PC-3 (cell line): ENCODE measurements around the gene HDAC4. TPM values are rescaled to one million over a fixed set of nuclear protein-coding genes. Genes with fewer than 3 reads are reported as not detected.

Experiments
- ATAC-seq: fragments of 200-7000 bp; cut with Tn5 transposase; 2 replicates; pipeline ENCODE4 v1.9.1; 2020; ENCODE audit warnings: mild to moderate bottlenecking, moderate library complexity
- BruUV-seq: library from RNA; stranded (reverse); fragments of 400-500 nt; replicated peaks from 2 replicates; lab custom pipeline; 2021; lab: Mats Ljungman, UMichigan
- CTCF ChIA-PET: fragments of 300-600 bp; sonication (Branson Sonifier 250); formaldehyde crosslinking; loops from one replicate; lab custom pipeline; 2022; ENCODE audit warnings: antibody characterized with exemption; lab: Charles Lee
- POLR2A ChIA-PET: fragments of 300-600 bp; sonication (Branson Sonifier 250); formaldehyde crosslinking; loops from one replicate; lab custom pipeline; 2022; ENCODE audit warnings: antibody characterized with exemption; ENCODE audit not compliant: unreplicated experiment; lab: Charles Lee
- DNase-seq: peaks from one replicate; pipeline ENCODE4 v3.0.0-alpha.2; 2015
- H2AFZ ChIP-seq: fragments of 300-600 bp; sonication (generic); 2 replicates; pipeline ENCODE4 v1.6.0; 2016; ENCODE audit warnings: antibody characterized with exemption, low read length
- H3F3A ChIP-seq: fragments of 300-600 bp; sonication (generic); one replicate; pipeline ENCODE4 v1.6.0; 2017; ENCODE audit warnings: antibody characterized with exemption, low read length, control low read depth, mild to moderate bottlenecking; ENCODE audit not compliant: unreplicated experiment
- H3K27ac ChIP-seq: fragments of 300-600 bp; sonication (generic); 2 replicates; pipeline ENCODE4 v1.5.1; 2016; ENCODE audit warnings: mild to moderate bottlenecking, low read length
- H3K27me3 ChIP-seq: fragments of 300-600 bp; sonication (generic); 2 replicates; pipeline ENCODE4 v1.6.1; 2016; ENCODE audit warnings: low read length, mixed read lengths
- H3K36me3 ChIP-seq: fragments of 300-600 bp; sonication (generic); 2 replicates; pipeline ENCODE4 v1.6.1; 2016; ENCODE audit warnings: low read depth, mixed run types, low read length, mixed read lengths
- H3K4me1 ChIP-seq: fragments of 300-600 bp; sonication (generic); 2 replicates; pipeline ENCODE4 v1.5.1; 2016; ENCODE audit warnings: low read length; ENCODE audit not compliant: insufficient read depth
- H3K4me2 ChIP-seq: fragments of 300-600 bp; sonication (generic); 2 replicates; pipeline ENCODE4 v1.6.0; 2016; ENCODE audit warnings: low read length
- H3K4me3 ChIP-seq: fragments of 300-600 bp; sonication (generic); 2 replicates; pipeline ENCODE4 v1.5.1; 2016; ENCODE audit warnings: mild to moderate bottlenecking, low read length, mixed read lengths
- H3K79me2 ChIP-seq: fragments of 300-600 bp; sonication (generic); 2 replicates; pipeline ENCODE4 v1.6.1; 2017; ENCODE audit warnings: low read length, mixed read lengths
- H3K9ac ChIP-seq: fragments of 300-600 bp; sonication (generic); 2 replicates; pipeline ENCODE4 v1.6.0; 2016; ENCODE audit warnings: mild to moderate bottlenecking, low read length
- H3K9me2 ChIP-seq: fragments of 300-600 bp; sonication (generic); replicated peaks from 2 replicates; pipeline ENCODE4 v1.6.1; 2016; ENCODE audit warnings: mixed run types, low read length, mixed read lengths
- H3K9me3 ChIP-seq: fragments of 300-600 bp; sonication (generic); 2 replicates; pipeline ENCODE4 v1.6.1; 2016; ENCODE audit warnings: low read length, mixed read lengths
- H4K20me1 ChIP-seq: fragments of 300-600 bp; sonication (generic); 2 replicates; pipeline ENCODE4 v1.6.1; 2016; ENCODE audit warnings: low read length, mixed read lengths
- EZH2 ChIP-seq: fragments of 300-600 bp; sonication (generic); IDR thresholded peaks from one replicate; pipeline ENCODE4 v1.6.1; 2017; ENCODE audit warnings: antibody characterized with exemption, mild to moderate bottlenecking, low read length; ENCODE audit not compliant: unreplicated experiment
- EZH2phosphoT487 ChIP-seq: fragments of 300-600 bp; sonication (generic); IDR thresholded peaks from 2 replicates; pipeline ENCODE4 v1.6.1; 2018; ENCODE audit warnings: mild to moderate bottlenecking, antibody characterized with exemption, low read length, borderline replicate concordance
- intact Hi-C: fragments of 100-400 bp; cut with micrococcal nuclease; formaldehyde crosslinking; loops from 2 replicates; pipeline ENCODE4 v1.9.0; 2023
- total RNA-seq: library from RNA; depleted of rRNA; stranded (reverse); fragments of >200 nt; gene quantifications from 2 replicates; pipeline ENCODE4 v1.2.3, GENCODE V29; 2014
- TF ChIP-seq, protein P1 (sequence below): fragments of 300-600 bp; sonication (generic); conservative IDR thresholded peaks from 2 replicates; pipeline ENCODE4 v1.5.1; 2017; ENCODE audit warnings: antibody characterized with exemption, low read depth, mild to moderate bottlenecking, low read length

Gene HDAC4
- total RNA-seq, 1 experiment from 2014 or later, result 8.5 TPM

- Histone ChIP-seq H4K20me1 (no peaks in the 10 kb centered on the region), H3K9me2 (no peaks in the 10 kb centered on the region), H3K9me3 (no peaks in the 10 kb centered on the region), H3K4me3 (no peak overlapping the region), H3K4me2 (no peak overlapping the region), H3K79me2 (no peaks in the 10 kb centered on the region), H3K36me3 (peaks cover 11% of the 10 kb centered on the region), H3F3A (no peaks in the 10 kb centered on the region), H3K27me3 (no peaks in the 10 kb centered on the region), H3K4me1 (no peaks in the 10 kb centered on the region), H2AFZ (no peak overlapping the region), H3K27ac (no peak overlapping the region), H3K9ac (no peak overlapping the region)
- TF ChIP-seq EZH2phosphoT487, result no peak
- TF ChIP-seq, protein P1, sequence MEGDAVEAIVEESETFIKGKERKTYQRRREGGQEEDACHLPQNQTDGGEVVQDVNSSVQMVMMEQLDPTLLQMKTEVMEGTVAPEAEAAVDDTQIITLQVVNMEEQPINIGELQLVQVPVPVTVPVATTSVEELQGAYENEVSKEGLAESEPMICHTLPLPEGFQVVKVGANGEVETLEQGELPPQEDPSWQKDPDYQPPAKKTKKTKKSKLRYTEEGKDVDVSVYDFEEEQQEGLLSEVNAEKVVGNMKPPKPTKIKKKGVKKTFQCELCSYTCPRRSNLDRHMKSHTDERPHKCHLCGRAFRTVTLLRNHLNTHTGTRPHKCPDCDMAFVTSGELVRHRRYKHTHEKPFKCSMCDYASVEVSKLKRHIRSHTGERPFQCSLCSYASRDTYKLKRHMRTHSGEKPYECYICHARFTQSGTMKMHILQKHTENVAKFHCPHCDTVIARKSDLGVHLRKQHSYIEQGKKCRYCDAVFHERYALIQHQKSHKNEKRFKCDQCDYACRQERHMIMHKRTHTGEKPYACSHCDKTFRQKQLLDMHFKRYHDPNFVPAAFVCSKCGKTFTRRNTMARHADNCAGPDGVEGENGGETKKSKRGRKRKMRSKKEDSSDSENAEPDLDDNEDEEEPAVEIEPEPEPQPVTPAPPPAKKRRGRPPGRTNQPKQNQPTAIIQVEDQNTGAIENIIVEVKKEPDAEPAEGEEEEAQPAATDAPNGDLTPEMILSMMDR, result no peak
- BruUV-seq, result no TSS peak
- POLR2A ChIA-PET, result interaction anchor here (0.6 kb wide), 1 partner anchor 769 kb away, joined by 56 read pairs; no protein-coding TSS in a partner anchor
- DNase-seq (no peak), ATAC-seq (no peak)
- CTCF ChIA-PET, result no interaction called here
- intact Hi-C loops, result no loop called here
Observed at GRCh38 chr2:239190921-239191885, 209.6 kb downstream of the HDAC4 start.

- TF ChIP-seq, protein P1, result no peak
- TF ChIP-seq EZH2 (no peak), EZH2phosphoT487 (no peak)
- Histone ChIP-seq H3K4me1 (no peaks in the 10 kb centered on the region), H3K9me2 (no peaks in the 10 kb centered on the region), H3K4me2 (no peak overlapping the region), H3K27me3 (no peaks in the 10 kb centered on the region), H3K4me3 (no peak overlapping the region), H3K79me2 (no peaks in the 10 kb centered on the region), H4K20me1 (no peaks in the 10 kb centered on the region), H2AFZ (no peak overlapping the region), H3F3A (no peaks in the 10 kb centered on the region), H3K36me3 (peaks cover 11% of the 10 kb centered on the region), H3K27ac (no peak overlapping the region), H3K9ac (no peak overlapping the region), H3K9me3 (no peaks in the 10 kb centered on the region)
- ChIA-PET POLR2A (no interaction called here), CTCF (no interaction called here)
- DNase-seq (no peak), ATAC-seq (no peak)
- BruUV-seq, result no TSS peak
- intact Hi-C loops, result no loop called here
Observed at GRCh38 chr2:239190361-239190760, 210.5 kb downstream of the HDAC4 start.

DNA sequence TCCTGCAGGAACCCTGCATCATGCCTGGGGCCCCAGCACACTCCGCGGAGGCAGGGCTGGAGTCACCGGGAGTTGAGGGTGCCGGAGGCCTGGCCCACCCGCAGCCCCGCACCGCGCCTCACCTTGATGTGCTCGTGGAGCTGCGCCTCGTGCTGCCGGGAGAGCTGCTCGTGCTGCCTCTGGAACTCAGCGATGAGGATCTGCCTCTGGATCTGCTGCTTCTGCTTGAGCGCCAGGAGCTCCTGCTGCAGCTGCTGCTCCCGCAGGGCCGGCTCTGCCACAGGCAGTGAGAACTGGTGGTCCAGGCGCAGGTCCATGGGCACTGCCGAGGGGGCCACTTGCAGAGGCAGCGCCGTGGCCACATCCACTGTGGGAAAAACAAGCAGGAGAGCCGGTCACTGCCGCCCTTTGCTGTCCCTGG is 211.1 kb downstream of the HDAC4 start:
- intact Hi-C loops, result no loop called here
- no peak for TF ChIP-seq EZH2
- TF ChIP-seq, protein P1, result no peak
- no peak for TF ChIP-seq EZH2phosphoT487
- DNase-seq (no peak), ATAC-seq (no peak)
- Histone ChIP-seq H3K79me2 (no peaks in the 10 kb centered on the region), H3F3A (no peaks in the 10 kb centered on the region), H3K4me3 (no peak overlapping the region), H3K27me3 (no peaks in the 10 kb centered on the region), H4K20me1 (no peaks in the 10 kb centered on the region), H3K9ac (no peak overlapping the region), H2AFZ (no peak overlapping the region), H3K4me1 (no peaks in the 10 kb centered on the region), H3K36me3 (peaks cover 11% of the 10 kb centered on the region), H3K9me3 (no peaks in the 10 kb centered on the region), H3K27ac (no peak overlapping the region), H3K4me2 (no peak overlapping the region), H3K9me2 (no peaks in the 10 kb centered on the region)
- ChIA-PET CTCF (no interaction called here), POLR2A (no interaction called here)
- BruUV-seq, result no TSS peak
